Ramos (cell line): Measurements from ENCODE around the gene CARMIL1.

Experiments used
- in situ Hi-C: fragments of 300-500 bp; cut with MboI; formaldehyde crosslinking; loops from one replicate; pipeline ENCODE4 v1.14.3; 2022; ENCODE audit warnings: low sequenced_read_pairs; ENCODE audit not compliant: unreplicated experiment

Gene CARMIL1

GRCh38 chr6:25456249-25457040 is 177.3 kb downstream of the CARMIL1 start:
- in situ Hi-C loops, result no loop called here

- in situ Hi-C loops, result no loop called here
Observed at GRCh38 chr6:25457516-25457915, 178.3 kb downstream of the CARMIL1 start.

GRCh38 chr6:25458485-25458884 is 179.3 kb downstream of the CARMIL1 start:
- in situ Hi-C loops, result no loop called here

DNA sequence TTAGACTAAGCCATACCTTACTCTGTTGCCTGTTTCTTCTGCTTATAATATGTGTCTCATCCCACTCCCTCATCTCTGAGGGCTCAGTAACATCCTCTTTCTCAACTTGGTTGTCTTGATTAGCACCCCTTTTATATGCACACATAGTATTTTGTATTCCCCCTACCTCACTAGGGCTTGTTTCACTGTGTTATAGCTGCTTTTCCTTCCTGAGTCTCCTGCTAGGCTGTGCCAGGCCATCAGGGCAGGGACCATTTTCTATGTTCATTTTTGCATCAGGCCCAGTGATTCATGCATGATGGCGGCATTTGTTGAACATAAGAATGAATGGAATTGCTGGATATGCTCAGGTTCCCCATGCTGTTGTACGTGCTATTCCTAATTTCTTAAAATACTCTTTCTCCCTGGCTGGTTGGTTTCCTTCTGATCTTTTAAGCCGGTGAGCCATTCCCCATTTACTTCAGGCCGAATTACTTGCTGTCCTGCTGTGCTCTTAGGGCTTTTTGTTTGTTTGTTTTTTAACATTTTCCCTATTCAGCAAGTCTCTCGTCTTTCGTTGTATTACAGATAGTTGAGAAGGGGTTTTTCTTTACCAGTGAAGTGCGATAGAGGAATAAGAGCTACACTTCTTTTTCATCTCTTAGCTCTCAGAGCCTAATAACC is 183.2 kb downstream of the CARMIL1 start:
- in situ Hi-C loops, result no loop called here

DNA sequence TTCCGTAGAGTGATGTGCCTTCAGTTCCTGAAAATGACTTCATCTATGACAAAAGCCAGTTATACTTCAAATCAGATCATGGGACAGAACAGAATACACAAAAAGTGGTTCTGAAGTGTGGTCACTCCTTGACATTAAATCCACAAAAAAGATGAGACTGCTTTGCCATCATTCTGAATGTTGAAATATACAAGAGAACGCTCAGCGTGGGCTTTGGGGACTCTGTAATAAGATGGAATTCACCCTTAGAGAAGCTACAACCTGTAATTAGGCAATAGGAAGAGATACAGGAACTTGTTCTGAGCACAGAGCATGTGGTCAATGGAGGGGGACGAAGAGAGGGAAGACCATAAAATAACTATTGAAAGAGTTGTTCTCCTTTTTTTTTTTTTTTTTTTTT is 184.3 kb downstream of the CARMIL1 start:
- in situ Hi-C loops, result no loop called here

DNA sequence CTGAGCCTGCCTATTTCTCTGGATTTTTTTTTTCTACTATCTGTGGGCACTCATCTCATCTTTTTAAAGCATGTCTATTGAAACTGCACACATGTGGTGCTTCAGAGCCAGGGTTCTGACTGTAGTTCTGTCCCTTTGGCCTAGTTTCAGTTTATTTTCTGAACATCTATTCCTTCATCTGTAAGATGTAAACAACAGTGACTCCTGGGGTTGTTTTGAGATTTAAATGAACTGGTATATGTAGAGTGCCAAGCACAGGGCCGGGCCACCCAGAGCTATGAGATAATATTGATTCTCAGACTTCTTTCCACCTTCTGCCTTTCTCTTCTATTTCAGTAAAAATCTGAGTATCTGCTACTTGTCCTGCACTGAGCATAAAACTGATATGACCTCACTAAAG is 185.1 kb downstream of the CARMIL1 start:
- in situ Hi-C loops, result no loop called here

DNA sequence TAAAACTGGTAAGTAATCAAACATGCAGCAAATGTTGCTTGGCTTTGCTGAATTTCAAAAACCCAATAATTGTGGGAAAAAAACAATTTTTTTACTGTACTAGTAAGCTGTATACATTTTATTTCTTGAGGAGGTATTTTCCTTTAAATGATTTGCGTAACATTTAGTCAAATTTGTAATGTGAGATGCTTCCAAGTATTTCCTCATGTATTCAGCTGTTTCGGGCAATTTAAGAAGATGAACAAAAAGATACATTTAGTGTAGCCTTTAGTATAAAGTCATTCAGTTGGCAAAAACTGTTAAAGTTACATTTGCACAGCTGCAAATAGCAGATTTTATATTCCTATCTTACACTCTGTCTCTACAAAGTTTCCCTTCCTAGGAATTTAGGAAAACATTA is 186.8 kb downstream of the CARMIL1 start:
- in situ Hi-C loops, result no loop called here

DNA sequence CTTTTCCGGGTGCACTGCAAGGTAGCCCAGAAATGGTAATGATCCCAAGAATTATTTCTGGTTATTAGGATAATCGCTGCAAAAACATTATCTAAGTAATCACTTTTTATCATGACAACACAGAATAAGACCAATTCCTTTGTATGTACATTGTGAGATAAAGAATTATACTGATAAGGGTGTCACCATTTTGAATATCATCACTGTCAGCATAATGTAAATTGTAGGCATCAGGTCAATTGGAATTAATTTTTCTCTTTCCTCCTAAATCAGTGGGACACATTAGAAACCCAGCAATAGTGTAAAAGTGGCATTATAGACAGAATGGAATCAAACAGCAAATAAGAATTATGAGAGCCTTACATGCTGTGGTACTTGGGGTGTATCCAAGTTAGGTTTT is 189.7 kb downstream of the CARMIL1 start:
- in situ Hi-C loops, result no loop called here

DNA sequence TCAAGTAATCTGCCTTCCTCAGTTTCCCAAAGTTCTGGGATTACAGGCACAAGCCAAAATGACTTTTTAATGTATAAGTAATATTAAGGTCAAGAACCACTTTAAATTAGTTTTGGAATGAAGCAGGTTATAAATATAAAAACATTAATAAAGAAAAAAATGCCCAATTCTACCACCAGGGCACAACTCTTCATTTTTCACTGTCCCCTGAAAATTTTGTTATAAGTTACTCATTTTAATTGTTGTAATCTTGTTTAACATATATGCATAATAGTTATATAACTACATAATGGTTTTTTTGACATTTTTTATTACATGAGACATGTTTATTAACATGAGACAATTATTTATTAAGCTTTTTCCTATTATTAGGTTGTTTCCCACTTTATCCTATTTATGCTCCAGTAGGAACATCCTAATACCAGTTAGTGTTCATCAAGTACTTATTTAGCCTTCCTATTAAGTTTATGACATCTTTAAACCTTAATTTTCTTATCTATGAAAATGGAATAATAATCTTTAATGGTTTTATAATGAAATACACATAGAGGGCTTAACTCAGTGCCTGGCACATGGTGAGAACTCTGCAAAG is 190.7 kb downstream of the CARMIL1 start:
- in situ Hi-C loops, result no loop called here

GRCh38 chr6:25472306-25472705 is 193.1 kb downstream of the CARMIL1 start:
- in situ Hi-C loops, result no loop called here

- in situ Hi-C loops, result no loop called here
Observed at GRCh38 chr6:25472906-25473305, 193.7 kb downstream of the CARMIL1 start.

DNA sequence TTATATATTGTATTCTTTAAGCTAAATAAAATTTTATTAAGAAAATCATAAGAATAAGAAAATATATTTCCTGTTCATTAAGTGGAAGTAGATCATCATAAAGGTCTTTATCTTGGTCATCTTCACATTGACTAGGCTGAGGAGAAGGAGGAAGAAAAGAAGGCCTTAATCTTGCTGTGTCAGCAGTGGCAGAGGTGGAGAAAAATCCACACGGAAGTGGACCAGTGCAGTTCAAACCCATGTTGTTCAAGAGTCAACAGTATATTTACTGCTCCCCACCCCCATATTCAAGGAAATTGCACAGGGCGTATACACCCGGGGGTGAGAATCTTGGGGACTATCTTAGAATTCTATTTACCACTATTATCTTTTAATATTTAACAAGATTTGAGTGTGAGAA is 194.3 kb downstream of the CARMIL1 start:
- in situ Hi-C loops, result no loop called here

DNA sequence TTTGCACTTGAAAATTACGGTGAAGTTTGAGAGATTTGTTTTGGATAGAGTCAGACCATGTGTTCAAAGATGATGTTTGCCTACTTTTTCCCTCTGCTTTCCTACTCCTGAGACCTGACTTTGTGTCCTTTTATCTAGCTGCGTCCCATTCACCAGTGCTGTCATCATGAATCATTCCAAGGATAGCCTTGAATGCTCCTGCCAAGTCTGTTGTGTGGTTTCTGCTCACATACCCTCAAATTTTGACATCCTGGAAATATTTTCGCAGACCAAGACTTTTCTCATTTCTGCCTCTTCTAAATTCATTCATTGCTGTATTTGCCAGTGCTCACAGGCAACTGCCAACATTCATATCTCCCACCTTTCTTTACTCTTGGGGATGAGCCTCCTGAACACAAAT is 197.0 kb downstream of the CARMIL1 start:
- in situ Hi-C loops, result no loop called here

DNA sequence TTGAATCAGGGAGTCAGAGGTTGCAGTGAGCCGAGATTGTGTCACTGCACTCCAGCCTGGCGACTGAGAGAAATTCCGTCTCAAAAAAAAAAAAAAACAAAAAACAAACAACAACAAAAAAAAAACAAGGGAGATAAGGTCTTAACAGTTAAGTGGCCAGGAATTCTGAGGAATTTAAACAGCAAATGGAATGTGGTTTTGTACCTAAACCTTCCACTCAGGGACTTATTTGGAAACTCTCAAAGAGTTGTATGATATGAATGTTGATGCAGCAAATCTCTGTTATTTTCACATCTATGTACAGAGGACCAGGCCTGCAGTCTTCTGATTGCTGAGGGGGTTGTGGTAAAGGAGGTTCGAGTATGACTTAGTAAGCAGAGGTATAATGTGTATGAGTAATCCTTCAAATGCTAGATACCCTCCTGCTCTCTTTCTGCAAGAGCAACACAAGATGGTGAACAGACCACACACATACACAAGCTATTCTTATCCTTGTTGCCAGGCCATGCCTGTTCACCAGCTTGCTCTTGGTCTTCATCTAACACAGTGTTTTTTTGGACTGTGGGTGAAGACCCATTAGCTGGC is 197.9 kb downstream of the CARMIL1 start:
- in situ Hi-C loops, result no loop called here

DNA sequence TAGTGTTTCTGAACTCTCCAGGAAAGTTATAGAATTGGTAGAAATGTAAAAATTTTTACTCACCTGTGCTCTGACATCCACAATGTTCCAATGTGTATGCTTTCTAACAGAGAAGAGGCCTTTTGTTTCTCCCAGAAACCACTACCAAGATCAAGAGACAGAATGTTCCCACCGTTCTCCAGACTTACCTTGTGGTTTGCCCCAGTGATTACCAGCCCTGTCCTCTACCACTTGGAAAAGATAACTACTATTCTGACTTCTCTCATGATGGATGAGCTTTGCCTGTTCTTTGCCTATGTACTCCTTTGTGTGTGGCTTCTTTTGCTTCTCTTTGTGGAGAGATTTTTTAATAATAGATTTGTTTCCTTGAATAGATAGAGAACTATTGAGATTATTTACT is 199.8 kb downstream of the CARMIL1 start:
- in situ Hi-C loops, result no loop called here

- in situ Hi-C loops, result no loop called here
Observed at GRCh38 chr6:25481267-25481666, 202.1 kb downstream of the CARMIL1 start.

- in situ Hi-C loops, result no loop called here
Observed at GRCh38 chr6:25482996-25483395, 203.8 kb downstream of the CARMIL1 start.

DNA sequence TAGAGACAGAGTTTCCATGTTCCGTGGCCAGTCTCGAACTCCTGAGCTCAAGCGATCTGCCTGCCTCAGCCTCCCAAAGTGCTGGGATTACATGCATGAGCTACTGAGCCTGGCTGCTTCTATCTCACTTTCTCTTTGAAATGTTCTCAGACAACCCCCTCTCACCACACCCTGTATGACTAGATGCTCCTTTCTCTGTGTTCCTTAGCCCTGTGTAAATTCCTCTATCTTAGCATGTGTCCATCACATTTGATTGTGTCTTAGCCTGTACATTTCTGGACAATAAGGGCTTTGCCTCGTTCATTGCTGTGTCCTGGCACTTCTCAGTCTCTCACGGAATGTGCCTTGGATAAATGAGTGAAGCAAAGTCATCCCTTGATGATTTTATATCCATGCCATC is 204.8 kb downstream of the CARMIL1 start:
- in situ Hi-C loops, result no loop called here

GRCh38 chr6:25484900-25485299 is 205.7 kb downstream of the CARMIL1 start:
- in situ Hi-C loops, result no loop called here

GRCh38 chr6:25485821-25486534 is 206.8 kb downstream of the CARMIL1 start:
- in situ Hi-C loops, result no loop called here

DNA sequence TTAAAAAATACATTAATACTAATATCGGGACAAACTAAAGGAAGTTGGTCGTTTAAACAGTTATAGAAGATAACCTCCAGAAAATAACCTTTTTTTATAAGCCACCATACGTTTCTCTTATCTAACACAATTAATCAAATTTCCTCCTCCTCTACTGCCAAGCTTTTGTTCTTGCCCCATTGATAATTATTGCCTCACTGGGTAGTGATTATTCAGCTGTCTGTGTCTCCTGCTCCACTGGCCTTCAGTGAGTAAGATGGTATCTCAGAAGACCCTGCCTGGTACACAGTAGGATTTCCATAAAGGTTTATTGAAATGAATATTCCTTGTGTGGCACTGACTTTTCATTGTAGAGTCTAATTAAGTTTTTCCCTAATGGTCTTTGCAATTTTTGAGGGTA is 207.4 kb downstream of the CARMIL1 start:
- in situ Hi-C loops, result no loop called here
